Measurements from ENCODE around the gene DISP2.
A peak's percentile ranks its signal among the peaks of the same experiment; 100 is the strongest.

Gene DISP2

GRCh38 chr15:40328751-40329150 is 29.3 kb upstream of the DISP2 start:
- whole genome bisulfite sequencing: 53% methylated on average over 5 of the region's 5 CpGs
- Histone ChIP-seq H2BK12ac (ENCODE audit: low read length in 2 of 2) (peak overlapping the region; percentile 33 to 78), H2AK5ac (ENCODE audit: low read length, severe bottlenecking) (peak overlapping the region; percentile 94), H4K91ac (ENCODE audit: low read length) (peak overlapping the region; percentile 76), H3K14ac (ENCODE audit: low read length in 2 of 2) (no peak overlapping the region), H2BK5ac (ENCODE audit: low read depth, low read length, poor library complexity, severe bottlenecking) (peak overlapping the region; percentile 91), H3K79me1 (replicated peaks; ENCODE audit: low read length, poor library complexity, severe bottlenecking) (peaks cover 5% of the 10 kb centered on the region), H3K4me2 (ENCODE audit: low read length, poor library complexity, severe bottlenecking) (peak overlapping the region; percentile 8), H3K4me1 (ENCODE audit: control insufficient read depth, insufficient read depth, low read depth, low read length) (peaks cover 31% of the 10 kb centered on the region), H3K18ac (ENCODE audit: low read depth in 1 of 2, low read length in 2 of 2) (peak overlapping the region; percentile 81 to 95), H3K4me3 (ENCODE audit: insufficient read depth in 1 of 2, low read depth in 1 of 2, low read length in 2 of 2) (no peak overlapping the region), H2BK15ac (ENCODE audit: low read depth, poor library complexity, severe bottlenecking) (no peak overlapping the region), H2AFZ (ENCODE audit: low read depth, low read length) (no peak overlapping the region), H3K36me3 (ENCODE audit: control insufficient read depth in 1 of 2, insufficient read depth in 2 of 2, low read depth in 1 of 2, low read length in 2 of 2) (peaks cover 4 to 11% of the 10 kb centered on the region in 2 experiments), H3K23ac (ENCODE audit: low read length in 2 of 2) (no peak overlapping the region), H3K27me3 (ENCODE audit: control insufficient read depth in 1 of 2, insufficient read depth in 1 of 2, low read length in 2 of 2) (no peaks in the 10 kb centered on the region), H4K8ac (ENCODE audit: low read length) (peak overlapping the region; percentile 52), H2BK120ac (ENCODE audit: low read depth, low read length) (peak overlapping the region; percentile 76), H3K4ac (ENCODE audit: low read depth in 1 of 2, low read length in 2 of 2) (peak overlapping the region; percentile 46 to 89), H3K9ac (ENCODE audit: low read length) (no peak overlapping the region), H3K27ac (ENCODE audit: low read length, poor library complexity, severe bottlenecking) (peak overlapping the region; percentile 95), H3K9me3 (ENCODE audit: control insufficient read depth, low read length) (no peaks in the 10 kb centered on the region)
- peak; percentile 51 for DNase-seq

GRCh38 chr15:40329804-40330203 is 28.2 kb upstream of the DISP2 start:
- no peak overlapping the region for H4K91ac ChIP-seq (ENCODE audit: low read length)
- H3K14ac ChIP-seq (ENCODE audit: low read length in 2 of 2): no peak overlapping the region
- H3K36me3 ChIP-seq (ENCODE audit: control insufficient read depth in 1 of 2, insufficient read depth in 2 of 2, low read depth in 1 of 2, low read length in 2 of 2): peaks cover 4 to 18% of the 10 kb centered on the region in 2 experiments
- H3K4me2 ChIP-seq (ENCODE audit: low read length, poor library complexity, severe bottlenecking): no peak overlapping the region
- H3K27me3 ChIP-seq (ENCODE audit: control insufficient read depth in 1 of 2, insufficient read depth in 1 of 2, low read length in 2 of 2): no peaks in the 10 kb centered on the region
- no peak overlapping the region for H2AFZ ChIP-seq (ENCODE audit: low read depth, low read length)
- WGBS: 82% methylated on average over 7 of the region's 7 CpGs
- H2BK120ac ChIP-seq (ENCODE audit: low read depth, low read length): peak overlapping the region; percentile 42
- peak overlapping the region; percentile 95 for H3K27ac ChIP-seq (ENCODE audit: low read length, poor library complexity, severe bottlenecking)
- peaks cover 41% of the 10 kb centered on the region for H3K4me1 ChIP-seq (ENCODE audit: control insufficient read depth, insufficient read depth, low read depth, low read length)
- peak overlapping the region; percentile 51 for H2AK5ac ChIP-seq (ENCODE audit: low read length, severe bottlenecking)
- H3K23ac ChIP-seq (ENCODE audit: low read length in 2 of 2): no peak overlapping the region
- H3K9me3 ChIP-seq (ENCODE audit: control insufficient read depth, low read length): no peaks in the 10 kb centered on the region
- peak overlapping the region in 1 of 2 experiments; percentile 50 for H3K4ac ChIP-seq (ENCODE audit: low read depth in 1 of 2, low read length in 2 of 2)
- H3K79me1 ChIP-seq (replicated peaks; ENCODE audit: low read length, poor library complexity, severe bottlenecking): peaks cover 8% of the 10 kb centered on the region
- DNase-seq: peak; percentile 70
- H3K9ac ChIP-seq (ENCODE audit: low read length): no peak overlapping the region
- peak overlapping the region; percentile 73 for H4K8ac ChIP-seq (ENCODE audit: low read length)
- no peak overlapping the region for H2BK15ac ChIP-seq (ENCODE audit: low read depth, poor library complexity, severe bottlenecking)
- H3K18ac ChIP-seq (ENCODE audit: low read depth in 1 of 2, low read length in 2 of 2): peak overlapping the region; percentile 65 to 92
- no peak overlapping the region for H3K4me3 ChIP-seq (ENCODE audit: insufficient read depth in 1 of 2, low read depth in 1 of 2, low read length in 2 of 2)
- peak overlapping the region; percentile 65 to 93 for H2BK12ac ChIP-seq (ENCODE audit: low read length in 2 of 2)
- no peak overlapping the region for H2BK5ac ChIP-seq (ENCODE audit: low read depth, low read length, poor library complexity, severe bottlenecking)

GRCh38 chr15:40330368-40330836 is 27.6 kb upstream of the DISP2 start:
- Histone ChIP-seq H2BK15ac (ENCODE audit: low read depth, poor library complexity, severe bottlenecking) (peak overlapping the region; percentile 45), H2BK12ac (ENCODE audit: low read length in 2 of 2) (peak overlapping the region in 1 of 2 experiments; percentile 79), H2AFZ (ENCODE audit: low read depth, low read length) (no peak overlapping the region), H2BK5ac (ENCODE audit: low read depth, low read length, poor library complexity, severe bottlenecking) (no peak overlapping the region), H2BK120ac (ENCODE audit: low read depth, low read length) (peak overlapping the region; percentile 6), H3K4me3 (ENCODE audit: insufficient read depth in 1 of 2, low read depth in 1 of 2, low read length in 2 of 2) (no peak overlapping the region), H3K23ac (ENCODE audit: low read length in 2 of 2) (no peak overlapping the region), H4K91ac (ENCODE audit: low read length) (peak overlapping the region; percentile 5), H3K27ac (ENCODE audit: low read length, poor library complexity, severe bottlenecking) (peak overlapping the region; percentile 95), H3K27me3 (ENCODE audit: control insufficient read depth in 1 of 2, insufficient read depth in 1 of 2, low read length in 2 of 2) (no peaks in the 10 kb centered on the region), H2AK5ac (ENCODE audit: low read length, severe bottlenecking) (peak overlapping the region; percentile 51), H3K4me1 (ENCODE audit: control insufficient read depth, insufficient read depth, low read depth, low read length) (peaks cover 47% of the 10 kb centered on the region), H3K4me2 (ENCODE audit: low read length, poor library complexity, severe bottlenecking) (no peak overlapping the region), H3K4ac (ENCODE audit: low read depth in 1 of 2, low read length in 2 of 2) (peak overlapping the region; percentile 50 to 84), H3K79me1 (replicated peaks; ENCODE audit: low read length, poor library complexity, severe bottlenecking) (peaks cover 9% of the 10 kb centered on the region), H3K9ac (ENCODE audit: low read length) (no peak overlapping the region), H3K9me3 (ENCODE audit: control insufficient read depth, low read length) (no peaks in the 10 kb centered on the region), H3K14ac (ENCODE audit: low read length in 2 of 2) (no peak overlapping the region), H4K8ac (ENCODE audit: low read length) (peak overlapping the region; percentile 73), H3K18ac (ENCODE audit: low read depth in 1 of 2, low read length in 2 of 2) (peak overlapping the region; percentile 65 to 77), H3K36me3 (ENCODE audit: control insufficient read depth in 1 of 2, insufficient read depth in 2 of 2, low read depth in 1 of 2, low read length in 2 of 2) (peaks cover 4 to 24% of the 10 kb centered on the region in 2 experiments)
- peak; percentile 90 for DNase-seq
- 42% methylated on average over 5 of the region's 5 CpGs for WGBS

GRCh38 chr15:40331026-40331425 is 27.0 kb upstream of the DISP2 start:
- H3K4me3 ChIP-seq (ENCODE audit: insufficient read depth in 1 of 2, low read depth in 1 of 2, low read length in 2 of 2): no peak overlapping the region
- H3K36me3 ChIP-seq (ENCODE audit: control insufficient read depth in 1 of 2, insufficient read depth in 2 of 2, low read depth in 1 of 2, low read length in 2 of 2): peaks cover 5 to 30% of the 10 kb centered on the region in 2 experiments
- H2BK5ac ChIP-seq (ENCODE audit: low read depth, low read length, poor library complexity, severe bottlenecking): no peak overlapping the region
- H4K91ac ChIP-seq (ENCODE audit: low read length): peak overlapping the region; percentile 21
- peaks cover 10% of the 10 kb centered on the region for H3K79me1 ChIP-seq (replicated peaks; ENCODE audit: low read length, poor library complexity, severe bottlenecking)
- peak overlapping the region; percentile 53 for H2BK15ac ChIP-seq (ENCODE audit: low read depth, poor library complexity, severe bottlenecking)
- no peak overlapping the region for H3K23ac ChIP-seq (ENCODE audit: low read length in 2 of 2)
- no peak overlapping the region for H3K9ac ChIP-seq (ENCODE audit: low read length)
- H3K27me3 ChIP-seq (ENCODE audit: control insufficient read depth in 1 of 2, insufficient read depth in 1 of 2, low read length in 2 of 2): no peaks in the 10 kb centered on the region
- no peak overlapping the region for H2AK5ac ChIP-seq (ENCODE audit: low read length, severe bottlenecking)
- no peak overlapping the region for H3K4me2 ChIP-seq (ENCODE audit: low read length, poor library complexity, severe bottlenecking)
- 99% methylated on average over 6 of the region's 7 CpGs for WGBS
- peak overlapping the region; percentile 6 for H2BK120ac ChIP-seq (ENCODE audit: low read depth, low read length)
- DNase-seq: no peak
- no peaks in the 10 kb centered on the region for H3K9me3 ChIP-seq (ENCODE audit: control insufficient read depth, low read length)
- H2AFZ ChIP-seq (ENCODE audit: low read depth, low read length): no peak overlapping the region
- H3K27ac ChIP-seq (ENCODE audit: low read length, poor library complexity, severe bottlenecking): no peak overlapping the region
- peak overlapping the region in 1 of 2 experiments; percentile 28 for H3K4ac ChIP-seq (ENCODE audit: low read depth in 1 of 2, low read length in 2 of 2)
- peak overlapping the region; percentile 74 for H4K8ac ChIP-seq (ENCODE audit: low read length)
- H3K4me1 ChIP-seq (ENCODE audit: control insufficient read depth, insufficient read depth, low read depth, low read length): peaks cover 51% of the 10 kb centered on the region
- no peak overlapping the region for H3K14ac ChIP-seq (ENCODE audit: low read length in 2 of 2)
- H3K18ac ChIP-seq (ENCODE audit: low read depth in 1 of 2, low read length in 2 of 2): peak overlapping the region; percentile 37 to 77
- peak overlapping the region; percentile 3 to 70 for H2BK12ac ChIP-seq (ENCODE audit: low read length in 2 of 2)

Measured in mesenchymal stem cell (in vitro differentiated cells and primary cell).